Stimulated activated CD8-positive, alpha-beta memory T cell treated with anti-CD3 and anti-CD28 coated beads, Interleukin-15, amount 100 ng/mL, for 24 hours (primary cell): Measurements from ENCODE around the gene PLCH2.
"Not testable (repeated sequence)": the region's sequence is repeated elsewhere in the genome, so short reads cannot be mapped to it uniquely, and the experiment has no call there.

ENCODE experiments used
- DNase-seq: peaks from one replicate; pipeline ENCODE4 v3.0.0-alpha.2; 2020; ENCODE audit warnings: low read depth

The PLCH2 gene

DNA sequence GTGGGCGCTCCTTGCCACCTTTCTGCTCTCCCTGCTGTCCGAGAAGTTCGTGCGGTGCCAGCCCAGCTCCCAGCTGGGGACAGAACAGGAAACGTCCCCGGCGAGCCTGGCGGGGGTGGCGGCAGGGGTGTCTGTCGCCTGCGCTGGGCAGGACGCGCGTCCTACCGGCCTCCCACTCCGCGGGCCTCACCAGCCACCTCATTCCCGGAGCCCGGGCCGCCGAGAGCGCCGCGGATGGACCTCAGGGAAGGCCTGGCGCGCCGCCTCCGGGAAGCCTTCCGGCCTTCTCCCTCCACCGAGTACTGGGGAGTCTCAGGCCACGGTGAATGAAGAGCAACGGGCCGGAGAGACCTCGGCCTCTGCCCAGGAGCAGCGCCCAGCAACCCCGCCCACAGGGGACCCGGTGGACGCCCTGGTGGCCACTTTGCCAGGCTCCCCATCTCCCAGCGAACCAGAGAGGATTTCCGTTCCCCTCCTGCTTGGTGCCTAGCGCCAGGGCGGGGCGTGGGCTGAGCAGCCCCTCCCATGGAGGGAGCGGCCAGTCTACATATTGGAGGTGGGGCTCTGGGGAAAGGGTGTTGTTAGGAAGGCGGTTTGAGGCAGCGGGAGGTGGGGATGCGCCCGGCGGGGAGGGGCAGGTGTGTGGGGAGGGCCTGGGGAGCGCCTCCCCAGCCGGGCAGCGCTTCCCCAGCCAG is 70.6 kb downstream of the PLCH2 start:
- no peak for DNase-seq

DNA sequence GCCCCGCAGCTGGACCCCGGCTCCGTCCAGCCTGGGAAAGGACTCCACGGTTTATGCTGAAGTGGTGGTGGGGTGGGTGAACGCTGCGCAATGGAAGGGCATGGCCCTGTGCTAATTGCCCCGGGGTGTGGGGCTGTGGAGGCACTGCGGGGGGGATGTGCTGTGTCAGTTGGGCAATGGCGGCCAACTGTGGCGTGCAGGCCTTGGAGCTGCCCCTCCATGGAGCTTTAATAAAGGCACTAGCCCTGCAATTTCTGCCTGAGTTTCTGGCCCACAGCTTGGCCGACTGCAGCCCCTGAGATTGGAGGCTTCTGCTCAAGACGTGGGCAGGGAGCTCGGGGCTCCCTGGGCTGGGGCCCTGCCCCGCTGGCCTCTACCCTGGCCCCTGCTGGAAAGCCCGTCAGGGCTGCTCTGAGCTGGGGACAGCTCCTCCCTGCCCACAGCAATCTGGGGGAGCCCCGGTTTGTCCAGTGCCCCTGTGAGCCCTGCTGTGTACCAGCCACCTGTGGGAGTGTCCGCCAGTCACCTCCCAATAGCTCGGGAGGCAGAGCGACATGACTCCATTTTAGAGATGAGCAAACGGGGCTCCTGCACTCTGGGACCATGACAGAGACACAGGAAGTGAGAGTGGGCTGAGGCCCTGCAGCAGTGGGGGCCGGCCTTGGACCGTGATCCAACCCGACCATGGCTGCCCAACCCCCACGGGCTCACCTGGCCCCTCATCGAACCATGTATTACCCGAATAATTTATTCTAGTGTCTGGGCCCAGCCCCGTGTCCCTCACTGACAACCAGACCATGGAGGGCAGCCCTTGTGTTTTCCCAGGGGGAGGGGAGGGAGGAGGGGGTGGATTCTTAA is 71.3 kb downstream of the PLCH2 start:
- DNase-seq = no peak

DNA sequence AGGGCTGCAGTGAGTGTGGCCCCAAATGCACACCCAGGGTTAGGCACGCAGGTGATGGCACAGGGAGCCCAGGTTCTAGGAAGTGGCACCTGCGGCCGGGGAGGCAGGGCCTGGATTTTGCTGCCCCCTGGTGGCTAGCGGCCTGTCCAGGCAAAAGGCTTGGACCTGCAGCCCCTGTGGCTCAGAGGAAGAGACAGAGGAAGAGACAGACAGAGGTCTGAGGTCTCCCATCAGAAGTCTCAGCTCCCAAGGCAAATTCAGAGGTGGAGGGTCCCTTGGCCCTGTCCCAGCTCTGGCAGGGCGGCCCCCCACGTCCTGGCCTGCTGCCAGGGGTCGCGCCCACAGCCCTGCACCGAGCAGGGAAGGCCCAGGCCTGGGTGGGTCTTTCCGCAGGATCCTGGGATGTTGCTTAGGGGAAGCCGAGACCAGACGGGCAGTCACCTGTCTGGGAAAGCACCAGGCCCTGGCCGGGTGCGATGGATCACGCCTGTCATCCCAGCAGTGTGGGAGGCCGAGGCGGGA is 72.0 kb downstream of the PLCH2 start:
- DNase-seq = no peak

DNA sequence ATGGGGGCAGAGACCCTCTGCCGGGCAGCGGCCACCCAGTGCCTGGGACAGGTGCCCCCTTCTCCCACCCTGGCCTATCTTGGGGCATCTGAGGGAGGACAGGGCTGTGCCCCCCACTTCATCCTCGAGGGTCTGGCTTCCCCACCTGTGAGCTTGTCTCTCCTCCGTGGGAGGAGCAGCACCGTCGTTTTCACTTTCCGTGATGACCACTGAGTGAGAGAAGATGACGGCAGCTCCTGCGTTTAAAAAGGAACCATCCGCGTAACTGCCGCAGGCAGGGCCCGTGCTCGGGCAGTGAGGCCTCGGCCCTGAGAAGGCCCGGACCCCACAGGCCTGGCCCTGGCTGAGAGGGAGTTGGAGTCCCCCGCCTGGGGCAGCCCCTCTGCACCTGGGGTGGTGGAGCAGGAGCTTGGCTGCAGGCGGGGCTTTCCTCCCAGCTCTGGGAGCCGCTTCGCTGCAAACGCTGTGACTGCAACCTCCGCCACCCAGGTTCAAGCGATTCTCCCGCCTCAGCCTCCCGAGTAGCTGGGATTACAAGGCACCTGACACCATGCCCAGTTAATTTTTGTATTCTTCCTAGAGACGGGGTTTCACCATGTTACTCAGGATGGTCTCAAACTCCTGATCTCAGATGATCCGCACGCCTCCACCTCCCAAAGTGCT is 73.4 kb downstream of the PLCH2 start:
- not testable (repeated sequence) for DNase-seq

DNA sequence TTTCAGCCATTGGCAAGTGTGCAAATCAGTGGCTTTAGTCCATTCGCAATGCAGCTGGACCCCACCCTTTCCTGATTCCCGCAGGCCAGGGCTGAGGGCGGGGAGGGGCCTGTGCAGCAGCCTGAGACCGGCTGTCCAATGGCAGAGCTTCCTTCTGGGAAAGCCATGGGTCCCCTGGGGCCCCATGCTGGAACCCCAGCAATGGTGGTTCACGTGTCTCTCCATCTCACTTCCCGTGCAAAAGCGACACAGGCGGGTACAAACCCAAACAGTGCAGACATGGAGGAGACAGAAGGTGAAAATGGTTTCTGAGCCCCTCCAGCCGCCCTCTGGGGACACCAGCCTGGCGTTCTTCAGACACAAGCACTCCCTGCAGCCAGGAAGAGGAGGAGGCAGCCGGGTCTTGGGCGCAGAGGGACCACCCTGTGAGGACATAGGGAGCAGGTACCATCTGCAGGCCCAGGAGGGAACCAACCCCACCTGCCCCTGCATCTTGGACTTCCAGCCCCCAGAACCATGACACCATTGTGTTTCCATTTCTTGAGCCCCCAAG is 74.3 kb downstream of the PLCH2 start:
- DNase-seq = not testable (repeated sequence)

DNA sequence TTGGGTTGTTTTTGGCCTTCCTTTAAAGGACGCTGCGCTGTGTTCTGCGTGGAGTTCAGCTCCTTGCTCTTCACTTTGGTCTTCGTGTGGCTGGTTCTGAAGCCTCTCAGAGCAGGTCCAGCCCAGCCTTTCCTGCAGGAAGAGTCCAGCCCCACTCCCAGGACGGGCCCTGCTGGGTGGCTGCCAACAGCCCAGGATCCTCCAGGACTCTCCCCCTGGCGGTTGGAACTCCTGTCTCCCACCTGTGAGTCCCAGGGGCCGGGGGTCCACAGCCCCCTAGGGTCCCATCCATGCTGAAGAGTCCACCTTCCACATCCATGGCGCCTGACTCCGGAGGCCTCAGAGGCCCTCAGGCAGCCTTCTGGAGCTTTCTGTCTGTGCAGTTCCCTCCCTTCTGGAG is 75.5 kb downstream of the PLCH2 start:
- DNase-seq = not testable (repeated sequence)

DNA sequence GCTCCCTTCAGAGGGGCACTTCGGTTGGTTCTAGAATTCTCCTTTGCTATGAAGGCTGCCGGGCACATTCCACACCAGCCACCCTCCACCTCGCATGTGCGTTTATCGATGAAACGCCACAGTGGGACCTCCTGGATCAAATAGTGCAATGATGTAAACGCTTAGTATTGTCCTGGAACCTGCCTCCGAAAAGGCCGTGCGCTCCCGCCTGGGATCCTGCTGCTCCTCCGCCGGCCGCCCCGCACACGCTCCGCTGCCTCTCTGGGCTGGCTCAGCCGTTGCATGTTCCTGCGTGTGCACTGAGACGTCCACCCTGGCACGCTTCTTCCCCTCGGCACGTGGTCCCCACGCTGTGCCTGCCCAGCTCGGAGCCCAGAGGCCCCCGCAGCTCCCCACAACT is 76.1 kb downstream of the PLCH2 start:
- no peak for DNase-seq

DNA sequence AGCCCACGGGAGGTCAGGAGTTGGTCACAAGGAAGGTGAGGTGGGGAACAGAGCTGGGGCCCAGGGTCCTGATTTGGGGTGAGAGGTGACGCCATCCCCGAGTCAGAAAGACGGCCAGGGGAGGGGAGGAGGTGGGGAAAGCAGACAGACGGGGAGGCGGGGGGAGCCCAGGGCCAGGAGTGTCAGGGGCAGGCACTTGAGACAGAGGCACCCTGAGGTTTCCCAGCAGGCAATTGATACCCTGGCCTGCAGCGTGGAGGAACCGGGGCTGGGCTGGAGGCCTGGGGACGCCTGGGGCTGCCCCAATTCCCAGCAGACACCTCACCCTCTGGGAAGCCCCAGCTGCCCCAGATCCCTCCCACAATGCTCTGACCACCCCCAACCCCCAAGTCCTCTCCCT is 77.0 kb downstream of the PLCH2 start:
- DNase-seq = not testable (repeated sequence)

DNA sequence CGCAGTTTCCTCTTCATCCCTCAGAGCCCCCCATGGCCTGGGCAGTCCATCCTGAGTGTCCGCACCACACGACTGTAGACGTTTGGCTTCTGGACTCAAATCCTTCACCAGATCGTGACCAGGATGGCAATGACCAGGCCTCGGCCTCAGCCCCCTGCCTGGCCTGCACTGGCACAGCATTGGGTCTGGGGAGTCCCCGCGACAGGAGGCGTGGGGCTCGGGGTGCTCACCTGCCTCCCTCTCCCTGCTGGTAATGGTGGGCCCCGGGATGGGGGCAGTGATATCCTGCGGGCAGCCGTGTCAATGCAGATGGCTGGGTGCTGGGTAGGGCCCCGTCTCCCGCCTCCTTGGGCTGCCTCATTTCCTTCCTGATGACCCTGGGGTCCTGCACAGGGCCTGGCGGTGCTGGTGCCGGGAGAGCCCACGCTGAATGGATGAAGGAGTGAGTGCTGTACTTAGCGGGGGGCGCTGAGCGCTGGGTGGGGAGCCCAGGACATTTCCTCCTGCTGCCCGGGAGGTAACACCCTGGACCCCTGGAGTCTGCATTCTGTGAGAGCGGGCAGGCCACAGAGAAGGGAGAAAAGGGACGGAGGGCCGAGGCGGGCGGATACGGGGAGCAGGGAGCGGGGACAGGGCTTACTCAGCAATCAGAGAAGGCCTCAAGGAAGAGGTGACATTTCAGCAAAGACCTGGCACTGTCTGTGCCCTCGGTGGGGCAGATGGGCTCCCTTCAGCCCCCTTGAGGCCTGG is 78.0 kb downstream of the PLCH2 start:
- no peak for DNase-seq

DNA sequence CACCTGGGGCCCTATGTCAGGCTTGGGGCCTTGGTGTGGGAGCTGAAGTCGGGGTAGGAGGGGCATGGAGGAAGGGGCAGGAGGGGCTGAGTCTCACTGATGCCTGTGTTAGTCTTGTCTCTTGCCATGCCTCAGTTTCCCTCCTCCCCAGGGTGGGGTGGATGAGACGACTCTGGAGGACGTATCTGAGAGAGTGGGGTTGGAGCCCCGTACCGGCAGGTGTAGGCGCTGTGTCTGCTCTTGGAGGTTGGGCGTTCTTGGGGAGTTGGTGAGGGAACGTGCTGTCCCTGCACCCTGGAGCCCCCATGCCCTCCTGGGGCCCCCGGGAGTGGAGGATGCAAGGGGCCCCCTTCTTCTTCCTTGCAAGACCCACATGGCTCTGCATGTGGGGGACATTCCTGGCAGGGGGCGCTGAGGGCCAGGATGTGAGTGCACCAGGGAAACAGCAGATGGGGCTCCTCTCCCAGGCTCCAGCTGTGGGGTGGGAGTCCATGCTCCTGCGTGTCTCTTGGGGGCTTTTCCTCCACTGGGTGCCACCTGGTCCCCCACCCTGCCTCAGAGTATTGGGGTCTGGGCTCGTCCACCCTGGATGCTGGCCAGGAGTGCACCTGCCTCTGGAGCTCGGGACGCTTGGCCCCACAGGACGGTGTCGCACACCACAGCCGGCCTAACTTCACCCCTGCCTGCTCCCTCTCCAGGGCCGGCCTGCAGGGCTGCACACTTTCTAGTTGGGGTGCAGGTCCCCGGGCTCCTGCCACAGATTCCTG is 78.7 kb downstream of the PLCH2 start:
- DNase-seq = no peak
